ENCODE data around the gene PACSIN2.

Gene PACSIN2

GRCh38 chr22:42820045-42820763 lies 194.7 kb downstream of the PACSIN2 start:
- no peak overlapping the region for H3K27ac ChIP-seq
- DNase-seq (ENCODE audit: low spot score), result peak; percentile 24
- CTCF ChIA-PET, result interaction anchor here (0.7 kb wide), 2 partner anchors 191 to 270 kb away, joined by 3 read pairs; no protein-coding TSS in a partner anchor
- TF ChIP-seq CTCF (conservative IDR thresholded peaks at IDR 0.05; ENCODE audit: low read depth), result no peak
- POLR2A ChIA-PET (ENCODE audit: low non-redundant PET), result interaction anchor here (0.6 kb wide), 1 partner anchor 148 kb away, joined by 3 read pairs; no protein-coding TSS in a partner anchor

All from RWPE1 (cell line).